Measurements from ENCODE around the gene DNAH11.

DNA sequence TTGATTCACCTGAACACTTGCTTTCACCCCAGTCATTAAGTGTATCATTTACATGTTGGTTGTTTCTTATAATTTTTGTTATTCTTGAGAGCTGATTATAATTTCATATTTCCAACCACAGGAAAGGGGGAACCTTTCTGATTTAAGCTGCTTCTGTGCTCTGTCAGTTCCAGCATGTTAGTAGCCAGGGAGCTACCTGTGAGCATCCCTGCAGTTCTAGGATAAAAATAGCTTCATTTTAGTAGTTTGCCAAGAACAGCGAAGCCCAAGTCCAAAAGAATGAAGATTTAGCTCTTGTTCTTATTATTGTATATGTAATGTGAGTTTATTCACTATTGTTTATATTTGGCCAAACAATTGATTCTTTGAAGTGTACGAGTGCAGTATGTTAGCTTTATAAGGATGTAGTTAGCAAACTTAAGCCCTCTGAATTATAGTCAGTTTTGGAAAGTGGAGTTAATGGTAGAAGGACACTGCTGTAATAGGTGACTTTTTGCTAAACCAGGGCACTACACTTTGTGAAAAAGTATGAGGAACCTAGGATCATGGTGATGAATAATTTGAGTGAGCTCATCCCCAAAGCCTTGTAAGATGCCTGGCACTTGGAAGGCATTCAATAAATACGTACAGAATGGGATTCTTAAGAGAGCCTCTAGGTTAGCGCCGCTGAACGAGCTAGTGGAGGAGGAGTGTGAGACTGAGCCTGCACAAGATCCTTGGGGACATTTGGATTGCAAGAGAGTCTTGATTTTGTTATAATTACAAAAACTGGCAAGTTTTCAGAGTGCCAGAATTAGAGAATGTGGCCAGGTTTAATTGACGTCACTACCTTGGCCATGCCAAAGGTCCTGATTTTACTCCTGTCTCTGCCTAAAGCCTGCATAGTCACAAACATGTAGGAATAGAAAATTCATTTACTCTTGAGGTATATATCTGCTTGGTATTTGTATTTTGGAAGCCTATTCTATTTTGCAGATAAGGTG lies 29.8 kb downstream of the DNAH11 start:
- TF ChIP-seq CTCF (IDR thresholded peaks at IDR 0.05; ENCODE audit: control extremely low read depth in 1 of 3, insufficient read depth in 1 of 3, low read depth in 1 of 3, low read length in 3 of 3) (no peak), BACH1 (IDR thresholded peaks at IDR 0.05; ENCODE audit: low read length) (no peak), SP1 (IDR thresholded peaks at IDR 0.05; ENCODE audit: low read depth, low read length) (no peak), CREB1 (IDR thresholded peaks at IDR 0.05) (no peak)
- TF ChIP-seq, protein P1, sequence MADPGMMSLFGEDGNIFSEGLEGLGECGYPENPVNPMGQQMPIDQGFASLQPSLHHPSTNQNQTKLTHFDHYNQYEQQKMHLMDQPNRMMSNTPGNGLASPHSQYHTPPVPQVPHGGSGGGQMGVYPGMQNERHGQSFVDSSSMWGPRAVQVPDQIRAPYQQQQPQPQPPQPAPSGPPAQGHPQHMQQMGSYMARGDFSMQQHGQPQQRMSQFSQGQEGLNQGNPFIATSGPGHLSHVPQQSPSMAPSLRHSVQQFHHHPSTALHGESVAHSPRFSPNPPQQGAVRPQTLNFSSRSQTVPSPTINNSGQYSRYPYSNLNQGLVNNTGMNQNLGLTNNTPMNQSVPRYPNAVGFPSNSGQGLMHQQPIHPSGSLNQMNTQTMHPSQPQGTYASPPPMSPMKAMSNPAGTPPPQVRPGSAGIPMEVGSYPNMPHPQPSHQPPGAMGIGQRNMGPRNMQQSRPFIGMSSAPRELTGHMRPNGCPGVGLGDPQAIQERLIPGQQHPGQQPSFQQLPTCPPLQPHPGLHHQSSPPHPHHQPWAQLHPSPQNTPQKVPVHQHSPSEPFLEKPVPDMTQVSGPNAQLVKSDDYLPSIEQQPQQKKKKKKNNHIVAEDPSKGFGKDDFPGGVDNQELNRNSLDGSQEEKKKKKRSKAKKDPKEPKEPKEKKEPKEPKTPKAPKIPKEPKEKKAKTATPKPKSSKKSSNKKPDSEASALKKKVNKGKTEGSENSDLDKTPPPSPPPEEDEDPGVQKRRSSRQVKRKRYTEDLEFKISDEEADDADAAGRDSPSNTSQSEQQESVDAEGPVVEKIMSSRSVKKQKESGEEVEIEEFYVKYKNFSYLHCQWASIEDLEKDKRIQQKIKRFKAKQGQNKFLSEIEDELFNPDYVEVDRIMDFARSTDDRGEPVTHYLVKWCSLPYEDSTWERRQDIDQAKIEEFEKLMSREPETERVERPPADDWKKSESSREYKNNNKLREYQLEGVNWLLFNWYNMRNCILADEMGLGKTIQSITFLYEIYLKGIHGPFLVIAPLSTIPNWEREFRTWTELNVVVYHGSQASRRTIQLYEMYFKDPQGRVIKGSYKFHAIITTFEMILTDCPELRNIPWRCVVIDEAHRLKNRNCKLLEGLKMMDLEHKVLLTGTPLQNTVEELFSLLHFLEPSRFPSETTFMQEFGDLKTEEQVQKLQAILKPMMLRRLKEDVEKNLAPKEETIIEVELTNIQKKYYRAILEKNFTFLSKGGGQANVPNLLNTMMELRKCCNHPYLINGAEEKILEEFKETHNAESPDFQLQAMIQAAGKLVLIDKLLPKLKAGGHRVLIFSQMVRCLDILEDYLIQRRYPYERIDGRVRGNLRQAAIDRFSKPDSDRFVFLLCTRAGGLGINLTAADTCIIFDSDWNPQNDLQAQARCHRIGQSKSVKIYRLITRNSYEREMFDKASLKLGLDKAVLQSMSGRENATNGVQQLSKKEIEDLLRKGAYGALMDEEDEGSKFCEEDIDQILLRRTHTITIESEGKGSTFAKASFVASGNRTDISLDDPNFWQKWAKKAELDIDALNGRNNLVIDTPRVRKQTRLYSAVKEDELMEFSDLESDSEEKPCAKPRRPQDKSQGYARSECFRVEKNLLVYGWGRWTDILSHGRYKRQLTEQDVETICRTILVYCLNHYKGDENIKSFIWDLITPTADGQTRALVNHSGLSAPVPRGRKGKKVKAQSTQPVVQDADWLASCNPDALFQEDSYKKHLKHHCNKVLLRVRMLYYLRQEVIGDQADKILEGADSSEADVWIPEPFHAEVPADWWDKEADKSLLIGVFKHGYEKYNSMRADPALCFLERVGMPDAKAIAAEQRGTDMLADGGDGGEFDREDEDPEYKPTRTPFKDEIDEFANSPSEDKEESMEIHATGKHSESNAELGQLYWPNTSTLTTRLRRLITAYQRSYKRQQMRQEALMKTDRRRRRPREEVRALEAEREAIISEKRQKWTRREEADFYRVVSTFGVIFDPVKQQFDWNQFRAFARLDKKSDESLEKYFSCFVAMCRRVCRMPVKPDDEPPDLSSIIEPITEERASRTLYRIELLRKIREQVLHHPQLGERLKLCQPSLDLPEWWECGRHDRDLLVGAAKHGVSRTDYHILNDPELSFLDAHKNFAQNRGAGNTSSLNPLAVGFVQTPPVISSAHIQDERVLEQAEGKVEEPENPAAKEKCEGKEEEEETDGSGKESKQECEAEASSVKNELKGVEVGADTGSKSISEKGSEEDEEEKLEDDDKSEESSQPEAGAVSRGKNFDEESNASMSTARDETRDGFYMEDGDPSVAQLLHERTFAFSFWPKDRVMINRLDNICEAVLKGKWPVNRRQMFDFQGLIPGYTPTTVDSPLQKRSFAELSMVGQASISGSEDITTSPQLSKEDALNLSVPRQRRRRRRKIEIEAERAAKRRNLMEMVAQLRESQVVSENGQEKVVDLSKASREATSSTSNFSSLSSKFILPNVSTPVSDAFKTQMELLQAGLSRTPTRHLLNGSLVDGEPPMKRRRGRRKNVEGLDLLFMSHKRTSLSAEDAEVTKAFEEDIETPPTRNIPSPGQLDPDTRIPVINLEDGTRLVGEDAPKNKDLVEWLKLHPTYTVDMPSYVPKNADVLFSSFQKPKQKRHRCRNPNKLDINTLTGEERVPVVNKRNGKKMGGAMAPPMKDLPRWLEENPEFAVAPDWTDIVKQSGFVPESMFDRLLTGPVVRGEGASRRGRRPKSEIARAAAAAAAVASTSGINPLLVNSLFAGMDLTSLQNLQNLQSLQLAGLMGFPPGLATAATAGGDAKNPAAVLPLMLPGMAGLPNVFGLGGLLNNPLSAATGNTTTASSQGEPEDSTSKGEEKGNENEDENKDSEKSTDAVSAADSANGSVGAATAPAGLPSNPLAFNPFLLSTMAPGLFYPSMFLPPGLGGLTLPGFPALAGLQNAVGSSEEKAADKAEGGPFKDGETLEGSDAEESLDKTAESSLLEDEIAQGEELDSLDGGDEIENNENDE (IDR thresholded peaks at IDR 0.05; ENCODE audit: insufficient replicate concordance, low read length): no peak
